Measurements from ENCODE around the gene C1QTNF8.

The C1QTNF8 gene

DNA sequence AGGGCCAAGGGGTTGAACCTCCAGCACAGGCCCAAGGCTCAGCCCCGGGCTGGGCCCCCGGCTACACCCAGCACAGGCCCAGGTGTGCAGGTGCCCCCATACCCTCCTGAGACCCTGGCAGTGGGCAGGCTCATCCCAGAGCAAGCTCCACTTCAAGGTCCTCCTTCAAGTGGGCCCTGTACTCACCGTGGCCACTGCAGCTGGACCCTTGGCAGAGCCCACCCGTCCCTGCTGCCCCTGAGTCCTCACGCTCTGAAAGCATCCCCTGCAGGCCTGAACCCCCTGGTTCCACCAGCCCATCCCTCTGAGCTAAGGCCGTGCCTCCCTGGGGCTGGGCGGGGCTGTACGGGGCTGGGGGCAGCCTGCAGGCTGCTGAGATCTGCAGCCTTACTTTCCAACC is 45.7 kb upstream of the C1QTNF8 start:
- in situ Hi-C loops (cut with HindIII; ENCODE audit: low sequenced_read_pairs), result no loop called here
- TF ChIP-seq, protein P1, sequence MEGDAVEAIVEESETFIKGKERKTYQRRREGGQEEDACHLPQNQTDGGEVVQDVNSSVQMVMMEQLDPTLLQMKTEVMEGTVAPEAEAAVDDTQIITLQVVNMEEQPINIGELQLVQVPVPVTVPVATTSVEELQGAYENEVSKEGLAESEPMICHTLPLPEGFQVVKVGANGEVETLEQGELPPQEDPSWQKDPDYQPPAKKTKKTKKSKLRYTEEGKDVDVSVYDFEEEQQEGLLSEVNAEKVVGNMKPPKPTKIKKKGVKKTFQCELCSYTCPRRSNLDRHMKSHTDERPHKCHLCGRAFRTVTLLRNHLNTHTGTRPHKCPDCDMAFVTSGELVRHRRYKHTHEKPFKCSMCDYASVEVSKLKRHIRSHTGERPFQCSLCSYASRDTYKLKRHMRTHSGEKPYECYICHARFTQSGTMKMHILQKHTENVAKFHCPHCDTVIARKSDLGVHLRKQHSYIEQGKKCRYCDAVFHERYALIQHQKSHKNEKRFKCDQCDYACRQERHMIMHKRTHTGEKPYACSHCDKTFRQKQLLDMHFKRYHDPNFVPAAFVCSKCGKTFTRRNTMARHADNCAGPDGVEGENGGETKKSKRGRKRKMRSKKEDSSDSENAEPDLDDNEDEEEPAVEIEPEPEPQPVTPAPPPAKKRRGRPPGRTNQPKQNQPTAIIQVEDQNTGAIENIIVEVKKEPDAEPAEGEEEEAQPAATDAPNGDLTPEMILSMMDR (IDR thresholded peaks at IDR 0.05; ENCODE audit: low read depth, low read length), result no peak

DNA sequence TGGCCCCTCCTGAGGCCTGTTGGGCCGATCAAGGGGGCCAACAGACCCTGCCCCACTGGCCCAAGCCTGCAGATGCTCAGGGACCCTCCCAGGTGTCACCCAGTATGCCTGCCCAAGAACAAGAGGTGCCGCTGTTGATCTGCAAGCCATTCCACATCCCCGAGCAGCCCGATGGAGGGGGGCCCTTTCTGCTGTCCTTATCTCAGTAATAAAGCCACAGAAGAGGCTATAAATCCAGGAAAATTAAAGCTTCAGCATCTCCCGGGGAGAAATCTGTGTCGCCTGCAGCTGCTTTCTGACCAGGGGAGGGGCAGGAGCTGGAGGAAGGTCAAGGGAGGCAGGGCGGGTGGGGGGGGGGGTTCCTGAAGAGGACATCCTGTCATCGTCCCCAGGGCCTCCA is 45.1 kb upstream of the C1QTNF8 start:
- no peak overlapping the region for H3K4me3 ChIP-seq (ENCODE audit: low read depth, low read length)
- TF ChIP-seq, protein P1 (IDR thresholded peaks at IDR 0.05; ENCODE audit: low read depth, low read length), result no peak
- DNase-seq (ENCODE audit: low read depth, low spot score), result no peak
- in situ Hi-C loops (cut with HindIII; ENCODE audit: low sequenced_read_pairs), result no loop called here

More for the DNA sequence above, 45.7 kb upstream of the C1QTNF8 start:
- no peak for DNase-seq (ENCODE audit: low read depth, low spot score)
- H3K4me3 ChIP-seq (ENCODE audit: low read depth, low read length), result no peak overlapping the region

DNA sequence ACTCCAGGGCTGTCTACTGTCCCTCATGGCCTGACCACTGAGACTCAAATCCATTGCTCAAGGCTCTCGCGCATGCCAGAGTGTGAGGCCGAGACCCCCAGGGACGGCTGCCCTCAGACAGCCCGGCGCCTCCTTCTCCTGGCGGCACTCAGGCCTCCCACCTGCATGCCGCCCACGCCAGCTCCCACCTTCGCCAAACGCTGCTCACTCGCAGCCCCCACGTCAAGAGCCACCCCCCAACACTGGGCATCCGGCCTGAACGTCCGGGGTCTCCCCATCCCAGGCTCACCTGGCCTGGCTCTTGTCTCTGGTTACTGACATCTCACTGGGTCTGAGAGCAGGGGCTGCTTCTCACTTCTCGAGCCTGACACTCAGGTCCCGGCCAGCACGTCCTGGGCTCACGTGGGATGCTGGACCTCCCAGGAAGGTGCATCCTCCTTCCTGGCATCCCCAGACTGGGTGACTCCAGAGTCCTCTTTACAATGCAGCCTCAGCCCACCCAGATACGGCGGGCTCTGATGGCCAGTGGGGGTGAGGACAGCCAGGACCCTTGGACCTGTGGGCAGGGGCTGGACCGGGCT is 44.6 kb upstream of the C1QTNF8 start:
- TF ChIP-seq, protein P1 (IDR thresholded peaks at IDR 0.05; ENCODE audit: low read depth, low read length), result no peak
- no peak for DNase-seq (ENCODE audit: low read depth, low spot score)
- in situ Hi-C loops (cut with HindIII; ENCODE audit: low sequenced_read_pairs), result no loop called here
- H3K4me3 ChIP-seq (ENCODE audit: low read depth, low read length), result no peak overlapping the region

DNA sequence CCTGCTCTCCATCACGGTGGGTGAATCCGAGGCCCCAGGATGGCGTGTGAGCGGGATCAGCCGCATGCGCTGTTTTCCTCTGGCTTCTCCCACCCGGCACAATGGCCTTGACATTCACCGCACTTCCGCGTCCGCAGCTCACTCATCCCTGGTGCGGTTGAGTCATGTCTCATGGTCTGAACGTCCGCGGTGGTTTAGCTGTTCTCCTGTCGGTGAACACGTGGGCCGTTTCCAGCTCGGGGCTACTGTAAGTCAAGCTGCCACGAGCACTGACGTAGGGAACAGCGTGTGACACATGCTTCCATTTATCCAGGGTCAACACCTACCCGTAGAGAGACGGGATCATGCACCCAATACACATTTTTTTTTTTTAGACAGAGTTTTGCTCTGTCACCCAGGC is 41.6 kb upstream of the C1QTNF8 start:
- TF ChIP-seq, protein P1 (IDR thresholded peaks at IDR 0.05; ENCODE audit: low read depth, low read length), result no peak
- in situ Hi-C loops (cut with HindIII; ENCODE audit: low sequenced_read_pairs), result no loop called here
- H3K4me3 ChIP-seq (ENCODE audit: low read depth, low read length), result no peak overlapping the region
- no peak for DNase-seq (ENCODE audit: low read depth, low spot score)

DNA sequence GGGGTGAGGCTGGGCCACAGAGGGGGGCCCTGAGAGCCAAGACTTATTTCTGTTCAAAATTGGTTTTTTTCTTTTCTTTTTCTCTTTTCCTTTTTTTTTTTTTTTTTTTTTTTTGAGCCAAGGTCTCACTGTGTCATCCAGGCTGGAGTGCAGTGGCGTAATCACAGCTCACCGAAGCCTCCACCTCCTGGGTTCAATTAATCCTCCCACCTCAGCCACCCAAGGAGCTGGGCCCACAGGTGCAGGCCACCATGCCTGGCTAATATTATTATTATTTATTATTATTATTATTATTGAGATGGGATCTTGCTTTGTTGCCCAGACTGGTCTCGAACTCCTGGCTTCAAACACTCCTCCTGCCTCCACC is 39.4 kb upstream of the C1QTNF8 start:
- in situ Hi-C loops (cut with HindIII; ENCODE audit: low sequenced_read_pairs), result no loop called here
- no peak for DNase-seq (ENCODE audit: low read depth, low spot score)
- TF ChIP-seq, protein P1 (IDR thresholded peaks at IDR 0.05; ENCODE audit: low read depth, low read length), result no peak
- no peak overlapping the region for H3K4me3 ChIP-seq (ENCODE audit: low read depth, low read length)

DNA sequence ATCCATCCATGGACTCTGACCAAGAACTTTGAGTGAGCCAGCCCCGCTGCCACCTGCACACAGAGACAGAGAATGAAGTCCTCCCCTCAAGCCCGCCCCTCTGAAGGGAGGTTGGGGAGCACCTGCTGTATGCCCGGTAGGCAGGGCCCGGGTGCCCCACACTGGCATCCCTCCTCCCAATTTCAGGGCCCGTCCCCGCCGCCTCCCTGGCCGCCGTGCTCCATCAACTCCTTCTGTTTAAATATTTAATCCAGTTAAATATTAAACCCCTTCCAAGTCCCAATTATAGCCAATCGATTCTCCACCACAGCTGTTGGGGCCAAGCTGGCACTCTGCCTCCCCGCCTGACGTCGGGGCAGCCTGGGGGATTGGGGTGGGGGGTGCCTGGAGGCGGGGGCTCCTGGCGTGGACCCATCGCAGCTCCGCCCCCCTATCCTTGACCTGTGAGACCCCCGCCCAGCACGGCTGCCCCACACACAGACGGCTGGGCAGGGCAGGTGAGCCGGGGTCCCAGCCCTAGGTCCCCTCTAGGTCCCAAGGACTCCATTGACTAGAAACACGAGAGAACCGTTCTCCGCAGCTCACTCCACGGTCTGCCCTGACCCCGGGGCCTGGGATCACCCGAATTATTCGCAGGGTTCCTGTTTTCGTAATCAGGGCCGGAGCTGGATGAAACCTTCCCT is 38.9 kb upstream of the C1QTNF8 start:
- no peak for DNase-seq (ENCODE audit: low read depth, low spot score)
- in situ Hi-C loops (cut with HindIII; ENCODE audit: low sequenced_read_pairs), result no loop called here
- H3K4me3 ChIP-seq (ENCODE audit: low read depth, low read length), result no peak overlapping the region
- TF ChIP-seq, protein P1 (IDR thresholded peaks at IDR 0.05; ENCODE audit: low read depth, low read length), result no peak

Measured in astrocyte of the spinal cord (primary cell).